ENCODE results near the gene GJA10.
"Not testable (repeated sequence)": the region's sequence is repeated elsewhere in the genome, so short reads cannot be mapped to it uniquely, and the experiment has no call there.

GJA10 gene

GRCh38 chr6:89894169-89894568, at the start of gene GJA10:
Gene GJA10, plus strand, starts transcription at chr6:89894469. Its CDS starts 0 bp downstream, at chr6:89894469.
- no peak for DNase-seq (ENCODE audit: low spot score)

GRCh38 chr6:89847513-89847912, 46.8 kb upstream of the GJA10 start:
- DNase-seq (ENCODE audit: low spot score) = not testable (repeated sequence)

GRCh38 chr6:89853068-89853467, 41.2 kb upstream of the GJA10 start:
- no peak for DNase-seq (ENCODE audit: low spot score)

GRCh38 chr6:89858041-89858440, 36.2 kb upstream of the GJA10 start:
- no peak for DNase-seq (ENCODE audit: low spot score)

DNA sequence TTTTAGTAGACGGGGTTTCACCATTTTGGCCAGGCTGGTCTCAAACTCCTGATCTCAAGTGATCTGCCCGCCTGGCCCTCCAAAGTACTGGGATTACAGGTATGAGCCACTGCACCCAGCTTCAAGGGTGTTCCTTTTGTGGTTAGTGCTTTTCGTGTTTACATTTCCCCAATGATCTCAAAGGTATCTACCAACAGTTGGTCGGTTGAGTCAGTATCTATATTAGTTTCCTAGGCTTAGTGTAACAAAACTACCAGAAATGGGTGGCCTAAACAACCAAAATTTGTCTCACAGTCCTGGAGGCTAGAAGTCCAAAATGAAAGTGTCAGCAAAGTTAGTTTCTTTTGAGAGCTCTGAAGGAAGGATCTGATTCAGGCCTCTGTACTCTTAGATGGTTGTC, 34.5 kb upstream of the GJA10 start:
- no peak for DNase-seq (ENCODE audit: low spot score)

DNA sequence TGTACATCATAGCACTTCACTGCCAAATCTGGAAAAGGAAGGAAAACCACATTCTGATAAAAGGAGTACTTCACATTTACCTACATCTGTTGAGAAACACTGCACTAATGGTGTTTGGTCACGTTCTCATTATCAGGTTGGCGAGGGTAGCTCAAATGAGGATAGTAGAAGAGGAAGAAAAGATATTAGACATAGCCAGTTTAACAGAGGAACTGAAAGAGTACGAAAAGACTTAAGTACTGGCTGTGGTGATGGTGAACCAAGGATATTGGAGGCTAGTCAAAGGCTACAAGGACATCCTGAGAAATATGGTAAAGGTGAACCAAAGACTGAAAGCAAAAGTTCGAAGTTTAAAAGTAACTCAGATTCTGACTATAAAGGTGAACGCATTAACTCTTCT, 32.0 kb upstream of the GJA10 start:
- DNase-seq (ENCODE audit: low spot score) = no peak

GRCh38 chr6:89862698-89863097, 31.6 kb upstream of the GJA10 start:
- no peak for DNase-seq (ENCODE audit: low spot score)

DNA sequence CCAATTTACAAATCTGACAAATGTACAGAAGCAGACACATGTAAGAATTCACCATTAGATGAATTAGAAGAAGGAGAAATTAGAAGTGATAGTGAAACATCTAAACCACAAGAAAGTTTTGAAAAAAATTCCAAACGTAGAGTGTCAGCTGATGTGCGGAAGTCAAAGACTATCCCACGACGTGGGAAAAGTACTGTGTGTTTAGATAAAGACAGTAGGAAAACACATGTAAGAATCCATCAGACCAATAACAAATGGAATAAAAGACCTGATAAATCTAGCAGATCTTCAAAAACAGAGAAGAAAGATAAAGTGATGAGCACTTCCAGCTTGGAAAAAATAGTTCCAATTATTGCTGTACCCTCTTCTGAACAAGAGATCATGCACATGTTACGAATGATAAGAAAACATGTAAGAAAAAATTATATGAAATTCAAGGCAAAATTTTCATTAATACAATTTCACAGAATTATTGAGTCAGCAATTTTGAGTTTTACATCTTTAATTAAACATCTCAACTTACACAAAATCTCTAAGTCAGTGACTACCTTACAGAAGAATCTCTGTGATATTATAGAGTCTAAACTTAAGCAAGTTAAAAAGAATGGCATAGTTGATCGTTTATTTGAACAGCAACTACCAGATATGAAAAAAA, 28.1 kb upstream of the GJA10 start:
- no peak for DNase-seq (ENCODE audit: low spot score)

GRCh38 chr6:89873721-89874120, 20.5 kb upstream of the GJA10 start:
- DNase-seq (ENCODE audit: low spot score) = no peak

GRCh38 chr6:89874438-89874837, 19.8 kb upstream of the GJA10 start:
- DNase-seq (ENCODE audit: low spot score) = no peak

DNA sequence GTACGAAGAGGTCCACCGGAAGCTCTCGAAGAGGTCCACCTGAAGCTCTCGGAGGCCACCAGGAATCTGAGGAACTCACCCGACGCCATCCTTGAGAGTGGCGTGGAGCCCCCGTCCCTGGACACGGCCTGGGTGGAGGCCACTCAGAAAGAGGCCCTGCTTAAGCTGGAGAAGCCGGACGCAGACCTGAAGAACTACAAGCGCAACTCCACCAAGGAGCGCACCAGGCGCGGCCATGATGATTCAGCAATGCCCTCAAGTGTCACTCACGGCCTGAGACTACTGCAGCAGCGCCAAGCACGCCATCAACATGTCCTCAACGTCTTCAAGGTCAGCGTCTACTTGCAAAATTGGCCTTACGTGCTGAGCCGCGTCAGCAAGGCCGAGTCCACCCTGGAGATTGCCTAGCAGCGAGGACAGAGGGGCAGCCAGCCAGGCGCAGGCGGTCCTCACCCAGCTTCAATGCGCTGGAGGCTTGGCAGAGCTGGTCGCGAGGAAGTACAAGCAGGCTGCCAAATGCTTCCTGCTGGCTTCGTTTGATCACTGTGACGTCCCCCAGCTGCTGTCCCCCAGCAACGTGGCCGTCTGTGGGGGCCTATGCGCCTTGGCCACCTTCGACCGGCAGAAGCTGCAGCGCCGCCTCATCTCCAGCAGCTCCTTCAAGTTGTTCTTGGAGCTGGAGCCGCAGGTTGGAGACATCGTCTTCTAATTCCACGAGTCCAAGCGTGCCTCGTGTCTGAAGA, 7.7 kb upstream of the GJA10 start:
- DNase-seq (ENCODE audit: low spot score) = no peak

DNA sequence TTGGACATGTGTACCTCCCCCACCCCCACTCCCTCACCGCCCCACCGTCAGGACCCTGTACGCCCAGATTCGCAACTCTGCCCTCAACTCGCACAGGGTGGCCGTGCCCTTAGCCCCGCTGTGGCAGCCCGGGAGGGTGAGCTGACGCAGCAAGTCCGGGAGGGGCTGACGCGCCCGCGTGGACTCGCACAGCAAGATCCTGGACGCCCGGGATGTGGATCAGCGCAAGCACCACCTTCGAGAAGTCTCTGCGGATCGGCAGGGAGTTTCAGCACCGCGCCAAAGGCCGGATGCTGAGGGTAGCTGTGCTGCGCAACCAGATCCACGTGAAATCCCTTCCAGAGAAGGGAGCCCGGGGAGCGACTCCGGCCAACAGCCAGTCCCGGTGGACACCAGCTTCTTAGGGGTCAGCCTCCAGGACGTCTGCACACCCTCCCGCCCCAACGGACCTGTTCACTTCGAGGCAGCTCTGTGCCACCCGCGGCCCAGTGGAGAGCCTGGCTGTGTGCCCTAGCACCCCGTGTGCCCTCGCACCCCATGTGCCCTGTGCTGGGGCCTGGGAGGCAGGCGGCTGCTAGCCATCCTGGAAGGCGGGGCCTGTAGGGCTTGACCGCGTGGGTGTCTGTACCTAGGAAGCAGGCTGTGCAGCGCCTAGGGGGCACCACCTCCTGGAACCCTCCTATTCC, 6.7 kb upstream of the GJA10 start:
- DNase-seq (ENCODE audit: low spot score) = no peak

DNA sequence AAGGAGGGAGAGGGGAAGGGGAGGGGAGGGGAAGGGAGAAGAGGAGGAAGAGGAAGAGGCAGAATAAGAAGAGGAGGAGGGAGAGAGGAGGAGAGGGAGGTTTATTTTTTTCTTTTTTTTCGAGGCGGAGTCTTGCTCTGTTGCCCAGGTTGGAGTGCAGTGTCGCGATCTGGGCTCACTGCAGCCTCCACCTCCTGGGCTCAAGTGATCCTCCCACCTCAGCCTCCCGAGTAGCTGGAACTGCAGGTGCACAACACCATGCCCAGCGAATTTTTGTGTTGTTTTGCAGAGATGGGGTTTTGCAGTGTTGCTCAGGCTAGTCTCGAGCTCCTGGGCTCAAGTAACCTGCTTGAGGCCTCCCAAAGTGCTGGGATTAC, 6.1 kb upstream of the GJA10 start:
- DNase-seq (ENCODE audit: low spot score) = no peak

GRCh38 chr6:89888871-89889270, 5.4 kb upstream of the GJA10 start:
- no peak for DNase-seq (ENCODE audit: low spot score)

DNA sequence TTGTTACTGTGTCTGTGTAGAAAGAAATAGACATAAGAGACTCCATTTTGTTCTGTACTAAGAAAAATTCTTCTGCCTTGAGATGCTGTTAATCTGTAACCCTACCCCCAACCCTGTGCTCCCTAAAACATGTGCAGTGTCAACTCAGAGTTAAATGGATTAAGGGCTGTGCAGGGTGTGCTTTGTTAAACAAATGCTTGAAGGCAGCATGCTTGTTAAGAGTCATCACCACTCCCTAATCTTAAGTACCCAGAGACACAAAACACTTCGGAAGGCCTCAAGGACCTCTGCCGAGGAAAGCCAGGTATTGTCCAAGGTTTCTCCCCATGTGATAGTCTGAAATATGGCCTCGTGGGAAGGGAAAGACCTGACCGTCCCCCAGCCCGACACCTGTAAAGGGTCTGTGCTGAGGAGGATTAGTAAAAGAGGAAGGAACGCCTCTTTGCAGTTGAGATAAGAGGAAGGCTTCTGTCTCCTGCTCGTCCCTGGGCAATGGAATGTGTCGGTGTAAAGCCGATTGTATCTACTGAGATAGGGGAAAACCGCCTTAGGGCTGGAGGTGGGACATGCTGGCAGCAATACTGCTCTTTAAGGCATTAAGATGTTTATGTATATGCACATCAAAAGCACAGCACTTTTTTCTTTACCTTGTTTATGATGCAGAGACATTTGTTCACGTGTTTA, 3.3 kb upstream of the GJA10 start:
- DNase-seq (ENCODE audit: low spot score) = not testable (repeated sequence)

DNA sequence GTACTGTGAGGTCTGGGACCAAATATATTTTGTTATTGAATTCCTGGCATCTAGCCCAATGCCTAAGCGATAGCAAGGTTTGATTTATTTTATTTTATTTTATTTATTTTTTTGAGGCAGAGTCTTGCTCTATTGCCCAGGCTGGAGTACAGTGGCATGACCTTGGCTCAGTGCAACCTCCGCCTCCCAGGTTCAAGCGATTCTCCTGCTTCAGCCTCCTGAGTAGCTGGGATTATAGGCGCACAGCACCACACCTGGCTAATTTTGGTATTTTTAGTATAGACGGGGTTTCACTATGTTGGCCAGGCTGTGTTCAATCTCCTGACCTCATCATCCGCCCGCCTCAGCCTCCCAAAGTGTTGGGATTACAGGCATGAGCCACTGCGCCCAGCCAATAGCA, 1.7 kb upstream of the GJA10 start:
- not testable (repeated sequence) for DNase-seq (ENCODE audit: low spot score)

- DNase-seq (ENCODE audit: low spot score) = no peak
These were observed 1.1 kb downstream of the GJA10 start for GRCh38 chr6:89895276-89895874.

- DNase-seq (ENCODE audit: low spot score) = not testable (repeated sequence)
These were observed 16.0 kb downstream of the GJA10 start for GRCh38 chr6:89910001-89910901.

GRCh38 chr6:89910902-89911240, 16.6 kb downstream of the GJA10 start:
- DNase-seq (ENCODE audit: low spot score) = no peak

- DNase-seq (ENCODE audit: low spot score) = no peak
These were observed 22.1 kb downstream of the GJA10 start for GRCh38 chr6:89916136-89916920.

All from CD4-positive, alpha-beta T cell treated with Interleukin-6 at 100 ng/mL for 8 hours (primary cell).